Parathyroid adenoma (tissue), 2 donors: ENCODE data around the gene GPR65.

ENCODE experiments used
- H2AFZ ChIP-seq: fragments of 300-600 bp; sonication (generic); one replicate; pipeline ENCODE4 v1.7.0; 2017; ENCODE audit warnings: antibody characterized with exemption, mild to moderate bottlenecking
- H3K27ac ChIP-seq: fragments of 300-600 bp; sonication (generic); one replicate; pipeline ENCODE4 v1.7.0; 2017
- H3K27me3 ChIP-seq: fragments of 300-600 bp; sonication (generic); one replicate; pipeline ENCODE4 v1.7.0; 2017; ENCODE audit warnings: low read length; ENCODE audit not compliant: control insufficient read depth, insufficient read depth
- H3K36me3 ChIP-seq: fragments of 300-600 bp; sonication (generic); one replicate; pipeline ENCODE4 v1.7.0; 2017; ENCODE audit warnings: low read length; ENCODE audit not compliant: control insufficient read depth, insufficient read depth
- H3K4me1 ChIP-seq: fragments of 300-600 bp; sonication (generic); one replicate; pipeline ENCODE4 v1.7.0; 2017; ENCODE audit warnings: control low read depth
- H3K4me2 ChIP-seq: fragments of 300-600 bp; sonication (generic); one replicate; pipeline ENCODE4 v1.7.0; 2017; ENCODE audit warnings: low read length
- H3K4me3 ChIP-seq: fragments of 300-600 bp; sonication (generic); one replicate; pipeline ENCODE4 v1.7.0; 2017; ENCODE audit warnings: low read depth, low read length
- H3K79me2 ChIP-seq: fragments of 300-600 bp; sonication (generic); one replicate; pipeline ENCODE4 v1.7.0; 2017; ENCODE audit warnings: control low read depth
- H3K9ac ChIP-seq: fragments of 300-600 bp; sonication (generic); one replicate; pipeline ENCODE4 v1.7.0; 2017; ENCODE audit warnings: mild to moderate bottlenecking
- H3K9me3 ChIP-seq: fragments of 300-600 bp; sonication (generic); one replicate; pipeline ENCODE4 v1.7.0; 2017; ENCODE audit warnings: low read length; ENCODE audit not compliant: control insufficient read depth
- TF ChIP-seq, protein P1 (sequence below): fragments of 300-600 bp; sonication (generic); IDR thresholded peaks from one replicate; pipeline ENCODE4 v1.7.0; 2017; ENCODE audit warnings: antibody characterized with exemption, mild to moderate bottlenecking
- donor health status: primary hyperparathyroidism.

GPR65 gene

DNA sequence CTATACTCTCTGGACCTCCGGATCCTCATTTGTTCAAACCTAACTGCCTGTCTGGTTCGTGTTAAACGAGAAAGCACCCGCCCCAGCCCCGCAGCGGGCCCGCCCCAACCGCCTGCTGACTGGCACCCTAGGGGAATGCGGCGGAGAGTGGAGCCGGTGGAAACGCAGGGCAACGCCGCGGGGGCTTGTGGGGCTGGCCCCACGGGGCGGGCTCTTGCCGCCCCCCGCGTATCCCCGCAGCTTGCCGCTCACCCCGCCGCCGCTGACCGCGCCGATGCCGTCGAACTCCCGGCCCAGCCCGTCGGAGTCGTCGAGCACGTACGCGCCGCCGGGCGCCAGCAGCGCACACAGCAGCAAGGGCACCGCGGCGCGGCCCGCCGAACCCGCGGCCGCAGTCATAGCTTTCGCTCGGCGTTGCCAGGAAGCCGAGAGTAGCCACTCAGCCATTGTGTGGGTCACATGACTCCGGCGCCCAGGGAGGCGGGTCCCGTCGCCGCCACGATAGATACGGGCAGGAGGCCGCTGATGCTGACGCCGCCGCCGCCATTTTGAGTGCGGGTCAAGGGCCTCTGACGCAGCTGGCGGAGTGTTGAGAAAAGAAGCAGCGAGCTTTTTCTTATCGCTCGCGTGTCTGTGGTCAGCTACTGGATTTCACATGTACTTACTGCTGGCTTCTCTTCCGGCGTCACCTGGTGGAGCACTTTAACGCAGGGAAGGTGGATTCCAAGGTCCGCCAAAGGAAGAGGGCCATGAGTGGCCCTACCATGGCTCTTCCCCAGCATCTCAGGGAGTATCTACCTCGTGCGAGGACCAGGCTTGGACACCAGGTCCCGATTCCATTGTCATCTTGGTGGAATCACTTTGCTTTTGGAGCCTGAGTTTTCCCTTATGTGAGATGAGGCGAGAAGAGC lies 12.0 kb upstream of the GPR65 start, which contains the start of gene GALC:
Gene GALC (minus strand): TSS at position 465 of the 911 bp plus-strand sequence. CDS start 18 bp downstream, at position 447.
- Histone ChIP-seq H3K36me3 (no peaks in the 10 kb centered on the region), H3K27ac (peak within 1 kb of the TSS; percentile 90), H3K4me1 (peaks cover 9% of the 10 kb centered on the region)

GRCh38 chr14:87994974-87995373 lies 10.0 kb upstream of the GPR65 start:
- TF ChIP-seq, protein P1, sequence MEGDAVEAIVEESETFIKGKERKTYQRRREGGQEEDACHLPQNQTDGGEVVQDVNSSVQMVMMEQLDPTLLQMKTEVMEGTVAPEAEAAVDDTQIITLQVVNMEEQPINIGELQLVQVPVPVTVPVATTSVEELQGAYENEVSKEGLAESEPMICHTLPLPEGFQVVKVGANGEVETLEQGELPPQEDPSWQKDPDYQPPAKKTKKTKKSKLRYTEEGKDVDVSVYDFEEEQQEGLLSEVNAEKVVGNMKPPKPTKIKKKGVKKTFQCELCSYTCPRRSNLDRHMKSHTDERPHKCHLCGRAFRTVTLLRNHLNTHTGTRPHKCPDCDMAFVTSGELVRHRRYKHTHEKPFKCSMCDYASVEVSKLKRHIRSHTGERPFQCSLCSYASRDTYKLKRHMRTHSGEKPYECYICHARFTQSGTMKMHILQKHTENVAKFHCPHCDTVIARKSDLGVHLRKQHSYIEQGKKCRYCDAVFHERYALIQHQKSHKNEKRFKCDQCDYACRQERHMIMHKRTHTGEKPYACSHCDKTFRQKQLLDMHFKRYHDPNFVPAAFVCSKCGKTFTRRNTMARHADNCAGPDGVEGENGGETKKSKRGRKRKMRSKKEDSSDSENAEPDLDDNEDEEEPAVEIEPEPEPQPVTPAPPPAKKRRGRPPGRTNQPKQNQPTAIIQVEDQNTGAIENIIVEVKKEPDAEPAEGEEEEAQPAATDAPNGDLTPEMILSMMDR, result no peak
- Histone ChIP-seq H3K27ac (no peak overlapping the region), H3K4me1 (peaks cover 9% of the 10 kb centered on the region)

More for the DNA sequence above, 12.0 kb upstream of the GPR65 start, which contains the start of gene GALC:
- TF ChIP-seq, protein P1, result no peak
- Histone ChIP-seq H3K4me3 (peak within 1 kb of the TSS; percentile 70), H2AFZ (peak within 1 kb of the TSS; percentile 100), H3K27me3 (no peaks in the 10 kb centered on the region), H3K9me3 (no peaks in the 10 kb centered on the region), H3K9ac (peak within 1 kb of the TSS; percentile 61), H3K79me2 (no peaks in the 10 kb centered on the region), H3K4me2 (peak within 1 kb of the TSS; percentile 62)

GRCh38 chr14:87995500-87996290 lies 9.2 kb upstream of the GPR65 start:
- Histone ChIP-seq H3K27ac (no peak overlapping the region), H3K9me3 (no peaks in the 10 kb centered on the region), H3K36me3 (no peaks in the 10 kb centered on the region), H2AFZ (peak overlapping the region; percentile 57), H3K79me2 (no peaks in the 10 kb centered on the region), H3K9ac (no peak overlapping the region), H3K4me1 (peaks cover 9% of the 10 kb centered on the region), H3K4me2 (no peak overlapping the region), H3K4me3 (no peak overlapping the region), H3K27me3 (no peaks in the 10 kb centered on the region)
- TF ChIP-seq, protein P1, result no peak

More at GRCh38 chr14:87994974-87995373, 10.0 kb upstream of the GPR65 start:
- H3K9ac ChIP-seq, result no peak overlapping the region
- H3K4me2 ChIP-seq, result no peak overlapping the region
- no peak overlapping the region for H3K4me3 ChIP-seq
- no peaks in the 10 kb centered on the region for H3K27me3 ChIP-seq
- H2AFZ ChIP-seq, result peak overlapping the region; percentile 30
- H3K9me3 ChIP-seq, result no peaks in the 10 kb centered on the region
- H3K79me2 ChIP-seq, result no peaks in the 10 kb centered on the region
- H3K36me3 ChIP-seq, result no peaks in the 10 kb centered on the region

GRCh38 chr14:87996291-87996592 lies 8.7 kb upstream of the GPR65 start:
- Histone ChIP-seq H3K9ac (no peak overlapping the region), H3K9me3 (no peaks in the 10 kb centered on the region), H3K36me3 (no peaks in the 10 kb centered on the region), H3K4me3 (no peak overlapping the region), H3K4me2 (no peak overlapping the region), H2AFZ (peak overlapping the region; percentile 57), H3K27me3 (no peaks in the 10 kb centered on the region), H3K79me2 (no peaks in the 10 kb centered on the region), H3K4me1 (peaks cover 9% of the 10 kb centered on the region), H3K27ac (no peak overlapping the region)
- TF ChIP-seq, protein P1, result no peak
